ENCODE measurements around the gene ATP2B2.

- TF ChIP-seq CTCF (IDR thresholded peaks at IDR 0.05; ENCODE audit: low read depth, low read length) (no peak), EZH2phosphoT487 (IDR thresholded peaks at IDR 0.05; ENCODE audit: low read depth) (no peak)
Measured at GRCh38 chr3:10340046-10340445, 165.3 kb downstream of the ATP2B2 start.
